Activated naive CD8-positive, alpha-beta T cell (primary cell): Measurements from ENCODE around the gene STPG3.

ENCODE experiments used
- H3K27ac Mint-ChIP-seq: one replicate; pipeline ENCODE4 v1.8.0; 2021; ENCODE audit warnings: mixed read lengths
- H3K27me3 Mint-ChIP-seq: one replicate; pipeline ENCODE4 v1.8.0; 2021; ENCODE audit warnings: mixed read lengths
- H3K36me3 Mint-ChIP-seq: one replicate; pipeline ENCODE4 v1.8.0; 2021; ENCODE audit warnings: mixed read lengths
- H3K4me1 Mint-ChIP-seq: one replicate; pipeline ENCODE4 v1.8.0; 2021; ENCODE audit warnings: low read depth, mixed read lengths
- H3K4me3 Mint-ChIP-seq: one replicate; pipeline ENCODE4 v1.8.0; 2021; ENCODE audit warnings: mild to moderate bottlenecking, mixed read lengths
- H3K9me3 Mint-ChIP-seq: one replicate; pipeline ENCODE4 v1.8.0; 2021; ENCODE audit warnings: low read depth, mixed read lengths

Gene STPG3

DNA sequence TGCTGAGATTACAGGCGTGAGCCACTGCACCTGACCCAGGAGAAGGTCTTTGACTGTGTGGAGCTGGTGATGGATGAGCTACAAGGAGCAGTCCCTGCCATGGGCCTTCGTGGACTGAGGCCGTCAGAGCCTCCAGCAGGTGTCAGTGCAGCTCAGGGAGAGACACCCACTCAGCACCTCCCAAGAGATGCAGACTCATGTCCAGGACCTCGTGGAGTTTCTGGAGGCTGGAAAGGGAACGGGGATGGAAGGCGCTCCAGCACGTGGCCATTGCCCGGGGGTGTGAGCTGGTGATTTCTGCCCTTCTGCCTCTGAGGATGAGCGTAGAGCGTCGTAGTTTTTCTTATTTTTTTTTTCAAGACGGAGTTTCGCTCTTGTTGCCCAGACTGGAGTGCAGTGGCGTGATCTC lies 35.9 kb downstream of the STPG3 start:
- Mint-ChIP-seq H3K27me3 (peaks cover 3% of the 10 kb centered on the region), H3K4me3 (no peak overlapping the region), H3K36me3 (no peaks in the 10 kb centered on the region), H3K27ac (no peak overlapping the region), H3K4me1 (no peaks in the 10 kb centered on the region), H3K9me3 (no peaks in the 10 kb centered on the region)

DNA sequence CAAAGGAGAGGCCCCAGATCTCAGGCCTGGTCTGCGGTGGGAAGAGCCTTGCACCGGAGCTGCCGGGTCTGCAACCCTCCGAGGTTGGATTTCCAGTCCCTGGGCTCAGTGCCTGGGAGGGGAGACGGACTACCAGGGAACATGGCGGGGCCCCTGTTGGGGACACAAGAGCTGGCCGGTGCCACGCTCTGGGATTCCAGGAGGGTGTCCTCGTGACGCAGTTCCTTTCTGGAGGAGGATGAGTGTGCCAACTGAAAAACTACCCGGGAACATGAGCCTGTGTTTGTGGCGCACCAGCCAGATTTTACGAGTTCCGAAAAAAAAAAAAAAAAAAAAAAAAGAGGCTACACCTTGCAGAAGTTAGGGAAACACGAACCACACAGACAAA lies 42.0 kb downstream of the STPG3 start:
- Mint-ChIP-seq H3K9me3 (no peaks in the 10 kb centered on the region), H3K27me3 (peaks cover 14% of the 10 kb centered on the region), H3K27ac (no peak overlapping the region), H3K4me1 (peaks cover 11% of the 10 kb centered on the region), H3K36me3 (no peaks in the 10 kb centered on the region), H3K4me3 (no peak overlapping the region)

DNA sequence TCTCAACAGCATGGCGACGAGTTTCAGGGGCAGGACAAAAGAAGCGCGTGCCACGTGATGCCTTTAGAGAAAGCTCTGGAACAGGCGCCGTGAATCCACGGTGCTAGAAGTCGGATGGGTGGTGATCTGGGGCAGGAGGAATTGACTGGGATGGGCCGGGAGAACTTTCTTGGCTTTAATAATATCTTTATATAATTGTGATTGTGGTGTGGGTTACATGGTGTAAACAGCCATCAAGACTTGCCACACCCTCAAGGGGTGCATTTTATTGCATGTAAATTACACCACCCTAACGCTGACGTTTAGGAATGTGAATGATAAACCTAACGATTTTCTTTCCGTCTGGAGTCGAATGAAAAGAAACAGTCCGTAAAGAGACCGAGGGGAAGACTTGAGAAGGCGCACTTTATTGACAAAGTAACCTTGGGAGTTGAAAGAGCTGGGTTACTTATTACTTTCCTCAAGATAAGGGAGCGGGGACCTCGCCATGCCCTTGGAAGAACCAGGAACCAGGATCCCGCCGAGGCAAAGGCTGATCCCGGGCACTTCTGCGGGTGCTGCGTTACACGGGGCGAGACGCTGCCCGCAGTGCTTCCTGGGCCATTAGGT lies 42.5 kb downstream of the STPG3 start:
- Mint-ChIP-seq H3K27ac (no peak overlapping the region), H3K4me3 (no peak overlapping the region), H3K9me3 (no peaks in the 10 kb centered on the region), H3K27me3 (peaks cover 14% of the 10 kb centered on the region), H3K4me1 (peaks cover 11% of the 10 kb centered on the region), H3K36me3 (no peaks in the 10 kb centered on the region)

- peak overlapping the region; percentile 69 for H3K4me3 Mint-ChIP-seq
Measured at GRCh38 chr9:137294091-137294680, 43.1 kb downstream of the STPG3 start.

GRCh38 chr9:137294681-137295237 lies 43.7 kb downstream of the STPG3 start:
- H3K4me1 Mint-ChIP-seq: peaks cover 11% of the 10 kb centered on the region
- peaks cover 14% of the 10 kb centered on the region for H3K27me3 Mint-ChIP-seq
- H3K36me3 Mint-ChIP-seq: no peaks in the 10 kb centered on the region
- H3K9me3 Mint-ChIP-seq: no peaks in the 10 kb centered on the region
- no peak overlapping the region for H3K27ac Mint-ChIP-seq
- H3K4me3 Mint-ChIP-seq: peak overlapping the region; percentile 69

More at GRCh38 chr9:137294091-137294680, 43.1 kb downstream of the STPG3 start:
- Mint-ChIP-seq H3K36me3 (no peaks in the 10 kb centered on the region), H3K9me3 (no peaks in the 10 kb centered on the region), H3K27me3 (peaks cover 14% of the 10 kb centered on the region), H3K4me1 (peaks cover 11% of the 10 kb centered on the region), H3K27ac (no peak overlapping the region)

- H3K9me3 Mint-ChIP-seq: no peaks in the 10 kb centered on the region
- no peak overlapping the region for H3K27ac Mint-ChIP-seq
- H3K4me1 Mint-ChIP-seq: peaks cover 14% of the 10 kb centered on the region
- peak overlapping the region; percentile 69 for H3K4me3 Mint-ChIP-seq
- no peaks in the 10 kb centered on the region for H3K36me3 Mint-ChIP-seq
- peaks cover 15% of the 10 kb centered on the region for H3K27me3 Mint-ChIP-seq
Measured at GRCh38 chr9:137295238-137295811, 44.2 kb downstream of the STPG3 start.

DNA sequence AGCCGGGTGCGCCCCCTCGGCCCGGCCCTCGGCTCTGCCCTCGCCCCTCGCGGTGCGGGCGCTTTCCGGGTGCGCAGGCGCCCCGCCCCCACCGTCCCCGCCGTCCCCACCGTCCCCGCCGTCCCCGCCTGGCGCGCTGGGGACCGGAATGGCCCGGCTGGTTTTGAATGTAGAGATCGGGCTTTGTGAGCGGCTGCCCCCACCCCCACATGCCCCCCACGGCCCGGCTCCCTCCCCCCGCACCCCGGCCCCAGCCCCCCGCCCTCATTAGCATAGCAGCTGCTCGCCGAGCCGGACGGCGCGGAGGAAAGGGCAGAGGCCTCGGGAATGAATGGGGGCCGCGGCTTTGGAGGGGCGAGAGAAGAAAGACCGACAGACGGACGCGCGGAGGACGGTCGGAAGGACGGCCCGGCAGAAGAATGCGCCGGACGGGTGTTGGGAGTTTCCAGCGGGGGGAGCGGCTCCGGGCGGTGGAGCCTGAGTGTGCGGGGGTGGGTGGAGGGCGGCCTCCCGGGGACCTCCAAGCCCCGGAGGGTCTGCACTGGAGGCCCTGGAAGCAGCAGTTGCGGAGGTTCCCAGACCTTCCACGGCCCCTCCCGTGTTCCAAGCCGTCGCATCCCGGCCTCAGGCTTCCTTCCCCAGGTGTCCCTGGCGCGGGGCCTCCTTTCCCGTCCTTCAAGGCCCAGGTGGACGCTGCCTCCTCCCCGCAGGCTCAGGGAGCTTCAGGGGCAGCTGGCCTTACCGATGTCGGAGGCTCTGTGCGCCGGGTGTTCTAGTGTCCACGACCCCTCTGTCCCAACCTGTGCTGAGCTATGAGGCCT lies 45.0 kb downstream of the STPG3 start:
- Mint-ChIP-seq H3K4me3 (peak overlapping the region; percentile 77), H3K9me3 (no peaks in the 10 kb centered on the region), H3K27ac (no peak overlapping the region), H3K27me3 (peaks cover 17% of the 10 kb centered on the region), H3K4me1 (peaks cover 17% of the 10 kb centered on the region), H3K36me3 (no peaks in the 10 kb centered on the region)

- Mint-ChIP-seq H3K4me3 (peak overlapping the region; percentile 77), H3K27me3 (peaks cover 17% of the 10 kb centered on the region), H3K4me1 (peaks cover 17% of the 10 kb centered on the region), H3K36me3 (no peaks in the 10 kb centered on the region), H3K27ac (no peak overlapping the region), H3K9me3 (no peaks in the 10 kb centered on the region)
Measured at GRCh38 chr9:137296670-137297664, 45.9 kb downstream of the STPG3 start.

GRCh38 chr9:137297966-137298365 lies 46.9 kb downstream of the STPG3 start:
- no peak overlapping the region for H3K4me3 Mint-ChIP-seq
- H3K36me3 Mint-ChIP-seq: no peaks in the 10 kb centered on the region
- H3K27me3 Mint-ChIP-seq: peaks cover 17% of the 10 kb centered on the region
- no peak overlapping the region for H3K27ac Mint-ChIP-seq
- H3K4me1 Mint-ChIP-seq: peaks cover 17% of the 10 kb centered on the region
- no peaks in the 10 kb centered on the region for H3K9me3 Mint-ChIP-seq

DNA sequence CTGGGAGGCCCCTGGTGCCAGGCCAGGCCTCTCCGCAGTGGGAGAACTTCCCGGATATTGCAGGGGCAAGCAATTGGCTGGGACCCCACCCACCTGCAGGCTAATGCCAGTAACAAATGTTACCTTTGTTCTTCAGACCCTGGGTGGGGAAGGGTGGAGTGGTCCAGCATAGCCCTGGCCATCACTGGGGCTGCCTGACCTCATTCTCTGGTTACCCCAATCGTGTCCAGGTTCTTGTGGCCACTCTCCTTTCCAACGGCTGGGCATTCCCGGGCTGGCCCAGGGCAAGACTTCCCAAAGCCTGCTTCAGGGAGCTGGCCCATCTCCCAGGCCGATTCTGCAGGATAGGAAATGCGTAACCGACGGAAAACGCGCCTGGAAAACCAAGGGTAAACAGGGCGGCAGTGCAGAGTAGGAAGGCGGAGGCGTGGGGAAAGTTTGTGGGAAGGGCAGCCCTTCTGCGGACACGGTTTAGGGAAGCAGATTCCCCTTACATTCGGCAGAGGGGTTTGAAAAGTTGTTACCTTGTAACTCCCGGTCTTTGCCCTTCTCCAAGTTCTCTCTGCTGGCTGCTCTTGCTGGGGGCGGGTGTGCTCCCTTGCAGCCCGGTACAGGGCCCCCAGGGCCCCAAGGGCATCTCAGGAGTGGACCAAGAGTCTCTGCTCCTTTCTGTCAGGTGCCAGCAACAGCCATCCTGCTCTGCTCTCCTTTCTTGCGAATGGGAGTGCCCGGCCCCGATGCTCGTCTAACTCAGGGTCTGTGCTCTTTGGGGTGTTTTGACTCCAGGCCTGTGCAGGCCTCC lies 47.5 kb downstream of the STPG3 start:
- Mint-ChIP-seq H3K4me3 (no peak overlapping the region), H3K4me1 (peaks cover 17% of the 10 kb centered on the region), H3K27ac (no peak overlapping the region), H3K27me3 (peaks cover 14% of the 10 kb centered on the region), H3K36me3 (no peaks in the 10 kb centered on the region), H3K9me3 (no peaks in the 10 kb centered on the region)

DNA sequence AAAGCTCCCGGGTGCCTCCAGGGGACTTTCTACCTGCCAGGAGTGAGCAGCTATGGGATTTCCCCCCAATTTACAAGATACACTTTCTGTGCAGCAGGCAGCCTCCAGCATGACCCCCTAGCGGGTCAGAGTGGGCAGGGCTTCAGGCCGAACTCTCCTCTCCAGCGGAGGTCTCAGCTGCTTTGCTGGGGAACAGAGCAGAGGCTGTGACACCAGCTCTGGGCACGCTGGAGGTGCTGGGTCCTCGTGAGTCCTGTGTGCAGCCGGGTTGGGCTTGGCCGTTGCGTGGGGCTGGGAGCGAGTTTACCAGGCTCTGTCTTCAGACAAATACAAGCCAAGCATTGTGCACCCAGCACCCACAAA lies 48.1 kb downstream of the STPG3 start:
- no peak overlapping the region for H3K27ac Mint-ChIP-seq
- no peaks in the 10 kb centered on the region for H3K9me3 Mint-ChIP-seq
- H3K4me3 Mint-ChIP-seq: no peak overlapping the region
- H3K36me3 Mint-ChIP-seq: no peaks in the 10 kb centered on the region
- peaks cover 12% of the 10 kb centered on the region for H3K27me3 Mint-ChIP-seq
- peaks cover 19% of the 10 kb centered on the region for H3K4me1 Mint-ChIP-seq

DNA sequence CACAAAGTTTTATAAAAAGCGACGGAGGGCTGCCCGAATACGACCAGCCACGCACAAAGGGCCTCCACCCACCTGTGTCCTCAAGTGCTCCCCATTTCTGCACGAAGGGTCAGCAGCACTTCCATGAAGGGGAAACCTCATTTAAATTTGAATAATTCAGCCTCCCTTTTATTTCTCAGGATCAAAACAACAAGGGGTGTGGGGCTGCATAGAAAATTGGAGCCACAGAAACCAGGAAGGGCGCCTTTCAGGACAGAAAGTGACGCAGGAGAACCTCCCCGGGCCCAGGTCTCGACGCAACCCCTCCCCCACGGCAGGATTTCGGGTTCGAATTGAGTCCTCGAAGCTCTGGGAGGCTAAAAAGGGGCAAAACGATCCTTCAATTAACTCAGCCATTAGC lies 48.9 kb downstream of the STPG3 start:
- Mint-ChIP-seq H3K4me3 (peak overlapping the region; percentile 67), H3K27ac (no peak overlapping the region), H3K9me3 (no peaks in the 10 kb centered on the region), H3K36me3 (no peaks in the 10 kb centered on the region), H3K27me3 (peaks cover 8% of the 10 kb centered on the region), H3K4me1 (peaks cover 14% of the 10 kb centered on the region)

DNA sequence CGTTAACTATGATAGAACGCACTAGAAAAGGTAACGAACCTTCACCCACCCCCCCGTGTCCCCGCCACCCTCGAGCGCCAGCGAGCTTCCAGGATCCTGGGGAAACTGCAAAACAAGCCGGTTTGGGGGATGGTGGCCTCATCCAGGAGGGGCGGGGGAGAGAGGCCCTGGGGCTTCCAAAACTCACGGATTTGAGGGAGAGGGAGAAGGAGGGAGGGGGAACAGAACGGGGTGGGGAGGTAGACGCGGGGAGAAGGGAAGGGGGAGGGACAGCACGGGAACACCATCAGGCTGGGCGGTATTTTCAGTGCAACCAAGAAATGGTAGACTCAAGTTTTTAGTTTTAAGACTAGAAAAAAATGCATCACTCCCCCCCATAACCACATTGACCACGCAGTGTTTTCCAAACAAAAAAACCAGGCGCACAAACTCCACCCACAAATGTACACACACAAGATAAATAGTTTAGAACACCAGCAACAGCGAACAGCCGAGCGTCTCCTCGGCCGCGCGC lies 49.5 kb downstream of the STPG3 start:
- Mint-ChIP-seq H3K9me3 (no peaks in the 10 kb centered on the region), H3K27me3 (peaks cover 8% of the 10 kb centered on the region), H3K36me3 (no peaks in the 10 kb centered on the region), H3K4me1 (peaks cover 17% of the 10 kb centered on the region), H3K4me3 (peak overlapping the region; percentile 88), H3K27ac (peak overlapping the region; percentile 61)
